ENCODE measurements around the gene CIPC.

The CIPC gene

DNA sequence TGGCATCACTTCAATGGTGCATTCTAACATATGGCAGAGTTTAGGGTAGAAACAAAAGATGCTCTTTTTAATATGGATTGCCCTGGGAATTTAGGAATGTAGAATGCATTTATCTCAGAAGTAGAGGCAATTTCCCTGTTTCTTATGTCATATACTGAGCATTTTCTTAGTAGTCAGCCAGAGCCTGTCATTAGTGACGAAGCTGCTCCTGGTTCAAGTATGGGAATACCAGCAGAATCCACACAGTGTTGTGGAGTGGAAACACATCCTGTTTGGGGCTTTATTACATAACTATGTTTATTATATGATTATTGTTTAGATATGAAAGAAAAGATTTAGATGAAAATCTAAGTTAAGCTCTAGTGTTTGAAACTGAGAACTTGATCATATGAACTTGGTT, 12.2 kb downstream of the CIPC start:
- Histone ChIP-seq H3K36me3 (ENCODE audit: control insufficient read depth, insufficient read depth, low read length) (peaks cover 19% of the 10 kb centered on the region), H3K4me3 (ENCODE audit: low read length) (no peak overlapping the region), H3K4me1 (ENCODE audit: control insufficient read depth, insufficient read depth, low read length) (peaks cover 21% of the 10 kb centered on the region), H3K27ac (ENCODE audit: low read depth, low read length) (peak overlapping the region; percentile 70), H3K9ac (ENCODE audit: low read length) (no peak overlapping the region), H3K27me3 (ENCODE audit: control insufficient read depth, insufficient read depth, low read length) (no peaks in the 10 kb centered on the region)

DNA sequence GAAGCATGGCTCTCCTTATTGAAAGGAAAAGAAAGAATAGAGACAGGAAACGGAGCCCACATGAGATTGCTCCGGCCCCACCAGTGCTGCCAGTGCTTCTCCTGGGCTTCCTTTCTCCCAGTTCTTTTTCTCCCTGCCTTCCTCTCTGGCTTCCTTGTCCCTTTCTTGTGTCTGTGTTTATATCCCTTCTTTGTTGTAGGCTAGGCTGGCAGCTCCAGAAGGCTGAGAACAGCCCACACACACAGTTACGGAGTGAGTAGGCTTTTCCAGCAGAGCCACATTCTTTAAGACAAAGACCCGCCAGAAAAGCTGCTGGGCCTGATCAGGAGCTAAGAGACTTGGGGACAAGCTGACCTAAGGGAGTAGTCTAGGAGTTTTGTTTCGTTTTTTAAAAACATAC, 13.0 kb downstream of the CIPC start:
- Histone ChIP-seq H3K36me3 (ENCODE audit: control insufficient read depth, insufficient read depth, low read length) (peaks cover 19% of the 10 kb centered on the region), H3K27ac (ENCODE audit: low read depth, low read length) (peak overlapping the region; percentile 70), H3K4me1 (ENCODE audit: control insufficient read depth, insufficient read depth, low read length) (peaks cover 14% of the 10 kb centered on the region), H3K27me3 (ENCODE audit: control insufficient read depth, insufficient read depth, low read length) (no peaks in the 10 kb centered on the region), H3K4me3 (ENCODE audit: low read length) (no peak overlapping the region), H3K9ac (ENCODE audit: low read length) (no peak overlapping the region)

DNA sequence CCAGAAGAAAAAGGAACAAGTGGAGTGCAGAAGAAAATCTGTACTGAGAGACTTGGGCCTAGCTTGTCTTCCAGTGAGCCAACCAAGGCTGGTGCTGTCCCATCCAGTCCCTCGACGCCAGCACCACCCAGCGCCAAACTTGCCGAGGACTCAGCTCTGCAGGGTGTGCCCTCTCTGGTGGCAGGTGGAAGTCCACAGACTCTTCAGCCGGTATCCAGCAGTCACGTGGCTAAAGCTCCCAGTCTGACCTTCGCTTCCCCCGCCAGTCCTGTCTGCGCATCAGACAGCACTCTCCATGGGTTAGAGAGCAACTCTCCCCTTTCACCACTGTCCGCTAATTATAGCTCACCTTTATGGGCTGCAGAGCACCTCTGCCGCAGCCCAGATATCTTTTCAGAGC, 15.6 kb downstream of the CIPC start:
- H3K36me3 ChIP-seq (ENCODE audit: control insufficient read depth, insufficient read depth, low read length), result peaks cover 26% of the 10 kb centered on the region
- H3K27me3 ChIP-seq (ENCODE audit: control insufficient read depth, insufficient read depth, low read length), result no peaks in the 10 kb centered on the region
- no peak overlapping the region for H3K4me3 ChIP-seq (ENCODE audit: low read length)
- peaks cover 14% of the 10 kb centered on the region for H3K4me1 ChIP-seq (ENCODE audit: control insufficient read depth, insufficient read depth, low read length)
- H3K27ac ChIP-seq (ENCODE audit: low read depth, low read length), result no peak overlapping the region
- no peak overlapping the region for H3K9ac ChIP-seq (ENCODE audit: low read length)

DNA sequence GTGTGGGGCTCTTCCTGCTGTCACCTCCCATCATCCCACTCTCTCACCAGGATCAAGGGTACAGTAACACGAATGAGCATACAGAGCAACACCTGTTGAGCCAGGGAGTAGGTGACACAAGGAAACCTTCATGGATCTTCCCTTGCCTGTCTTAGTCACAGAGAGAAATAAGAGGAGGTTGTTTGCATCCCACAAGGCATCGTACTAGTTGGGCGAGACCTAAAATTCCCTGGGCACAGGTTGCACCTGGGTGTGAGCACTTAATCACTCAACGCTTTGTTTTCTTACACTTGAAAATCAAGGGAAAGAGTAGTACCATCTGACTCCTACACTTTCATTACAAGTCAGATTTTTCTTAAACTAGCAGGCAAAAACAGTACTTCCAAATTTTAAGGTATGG, 16.6 kb downstream of the CIPC start:
- Histone ChIP-seq H3K9ac (ENCODE audit: low read length) (no peak overlapping the region), H3K4me3 (ENCODE audit: low read length) (no peak overlapping the region), H3K27me3 (ENCODE audit: control insufficient read depth, insufficient read depth, low read length) (no peaks in the 10 kb centered on the region), H3K27ac (ENCODE audit: low read depth, low read length) (no peak overlapping the region), H3K4me1 (ENCODE audit: control insufficient read depth, insufficient read depth, low read length) (peaks cover 14% of the 10 kb centered on the region), H3K36me3 (ENCODE audit: control insufficient read depth, insufficient read depth, low read length) (peaks cover 26% of the 10 kb centered on the region)

DNA sequence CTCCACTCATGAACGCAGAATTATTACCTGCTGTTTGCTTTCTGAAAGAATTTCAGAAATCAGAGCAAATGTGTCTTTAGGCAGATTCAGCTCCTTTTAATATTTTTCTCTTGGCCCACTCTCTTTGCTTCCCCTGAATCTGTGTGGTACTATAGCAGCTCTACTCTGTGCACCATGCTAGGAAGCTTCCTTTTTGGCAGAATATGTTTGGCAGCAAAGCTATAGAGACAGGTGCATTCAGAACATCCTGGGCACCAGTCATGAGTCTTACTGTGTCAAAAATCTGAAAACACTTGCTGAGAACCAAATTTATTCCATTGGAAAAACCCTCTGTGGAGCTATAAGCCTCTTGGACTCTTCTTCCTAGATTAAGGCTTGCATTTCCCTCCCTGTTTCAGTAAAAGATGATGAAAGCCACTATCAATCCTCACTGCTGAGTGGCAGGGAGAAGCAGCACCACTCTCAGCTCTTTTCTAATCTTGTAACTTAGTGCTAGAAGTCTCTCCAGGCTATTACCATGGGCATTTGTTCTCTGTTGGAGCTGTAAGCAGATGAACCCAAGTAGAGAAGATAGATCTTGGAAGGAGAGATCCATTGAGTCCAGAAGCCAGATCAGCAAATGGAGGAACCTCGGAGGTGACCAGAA, 18.2 kb downstream of the CIPC start:
- Histone ChIP-seq H3K9ac (ENCODE audit: low read length) (no peak overlapping the region), H3K27me3 (ENCODE audit: control insufficient read depth, insufficient read depth, low read length) (no peaks in the 10 kb centered on the region), H3K36me3 (ENCODE audit: control insufficient read depth, insufficient read depth, low read length) (peaks cover 28% of the 10 kb centered on the region), H3K4me3 (ENCODE audit: low read length) (no peak overlapping the region), H3K4me1 (ENCODE audit: control insufficient read depth, insufficient read depth, low read length) (peaks cover 8% of the 10 kb centered on the region), H3K27ac (ENCODE audit: low read depth, low read length) (no peak overlapping the region)

DNA sequence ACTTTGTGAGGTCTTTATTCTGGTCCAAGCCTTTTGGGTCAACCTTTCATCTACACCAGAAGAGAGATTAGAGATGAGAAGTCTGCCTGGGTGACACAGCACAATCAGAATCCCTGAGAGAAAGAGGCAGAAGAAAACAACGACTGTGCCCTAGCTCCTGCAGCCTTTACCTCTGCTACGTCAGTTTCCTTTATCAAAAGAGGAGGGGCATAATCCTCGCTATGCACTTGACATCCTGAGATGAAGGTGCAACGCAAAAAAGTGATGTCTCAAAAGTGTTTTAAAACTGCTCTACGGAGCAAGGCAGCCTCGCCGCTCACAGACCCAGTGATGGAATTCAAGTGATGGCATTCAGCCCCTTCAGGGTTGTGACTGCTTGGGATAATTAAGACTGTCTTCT, 21.8 kb downstream of the CIPC start:
- Histone ChIP-seq H3K4me3 (ENCODE audit: low read length) (no peak overlapping the region), H3K36me3 (ENCODE audit: control insufficient read depth, insufficient read depth, low read length) (peaks cover 11% of the 10 kb centered on the region), H3K4me1 (ENCODE audit: control insufficient read depth, insufficient read depth, low read length) (peaks cover 9% of the 10 kb centered on the region), H3K9ac (ENCODE audit: low read length) (no peak overlapping the region), H3K27me3 (ENCODE audit: control insufficient read depth, insufficient read depth, low read length) (no peaks in the 10 kb centered on the region), H3K27ac (ENCODE audit: low read depth, low read length) (peak overlapping the region; percentile 6)

DNA sequence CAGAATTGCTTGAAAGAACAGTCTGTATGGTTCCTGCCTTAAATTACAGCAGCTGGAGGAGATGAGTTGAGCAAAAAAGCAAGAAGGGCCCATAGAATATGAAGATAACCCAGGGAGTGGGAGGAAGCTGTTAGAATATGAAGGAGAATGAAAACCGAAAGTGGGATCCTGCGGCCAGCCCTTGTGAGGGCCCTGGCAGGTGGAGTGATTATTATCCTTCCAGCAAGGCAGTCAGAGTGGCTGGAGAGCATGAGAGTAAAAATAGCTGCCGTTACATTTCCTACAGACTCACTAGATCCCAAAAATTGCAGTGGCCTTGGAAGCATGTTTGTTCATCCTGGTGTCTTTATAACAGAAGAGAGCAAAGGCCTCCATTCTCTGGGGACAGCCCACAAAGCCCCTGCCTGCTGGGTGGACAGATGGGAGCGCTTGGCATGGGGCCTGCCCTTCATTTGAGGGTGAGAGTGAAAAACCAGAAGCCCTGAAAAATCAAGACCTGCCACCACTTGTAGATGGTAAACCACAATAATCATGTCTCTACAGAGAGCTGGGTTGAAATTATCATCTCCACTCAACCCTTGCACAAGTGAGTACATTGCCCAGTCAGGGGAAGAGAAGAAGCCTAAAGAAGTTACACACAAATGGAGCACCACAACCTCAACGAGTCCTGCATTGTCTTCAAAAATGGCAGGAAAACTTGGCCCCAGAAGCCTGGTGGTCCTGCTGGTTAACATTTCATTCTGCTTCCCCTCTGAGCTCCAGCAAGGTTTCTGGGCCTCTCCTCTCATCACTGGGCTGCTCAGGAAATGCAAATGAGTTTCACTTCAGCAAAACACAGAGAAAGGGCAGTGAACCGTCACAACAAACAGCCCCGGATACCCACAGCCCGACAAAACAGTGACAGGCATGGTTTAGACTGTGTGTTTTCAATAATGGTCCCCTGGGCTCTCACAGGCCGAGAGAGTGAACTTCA, 23.0 kb downstream of the CIPC start:
- Histone ChIP-seq H3K36me3 (ENCODE audit: control insufficient read depth, insufficient read depth, low read length) (peaks cover 9% of the 10 kb centered on the region), H3K4me3 (ENCODE audit: low read length) (no peak overlapping the region), H3K27me3 (ENCODE audit: control insufficient read depth, insufficient read depth, low read length) (peaks cover 2% of the 10 kb centered on the region), H3K9ac (ENCODE audit: low read length) (no peak overlapping the region), H3K27ac (ENCODE audit: low read depth, low read length) (peak overlapping the region; percentile 28), H3K4me1 (ENCODE audit: control insufficient read depth, insufficient read depth, low read length) (peaks cover 12% of the 10 kb centered on the region)

DNA sequence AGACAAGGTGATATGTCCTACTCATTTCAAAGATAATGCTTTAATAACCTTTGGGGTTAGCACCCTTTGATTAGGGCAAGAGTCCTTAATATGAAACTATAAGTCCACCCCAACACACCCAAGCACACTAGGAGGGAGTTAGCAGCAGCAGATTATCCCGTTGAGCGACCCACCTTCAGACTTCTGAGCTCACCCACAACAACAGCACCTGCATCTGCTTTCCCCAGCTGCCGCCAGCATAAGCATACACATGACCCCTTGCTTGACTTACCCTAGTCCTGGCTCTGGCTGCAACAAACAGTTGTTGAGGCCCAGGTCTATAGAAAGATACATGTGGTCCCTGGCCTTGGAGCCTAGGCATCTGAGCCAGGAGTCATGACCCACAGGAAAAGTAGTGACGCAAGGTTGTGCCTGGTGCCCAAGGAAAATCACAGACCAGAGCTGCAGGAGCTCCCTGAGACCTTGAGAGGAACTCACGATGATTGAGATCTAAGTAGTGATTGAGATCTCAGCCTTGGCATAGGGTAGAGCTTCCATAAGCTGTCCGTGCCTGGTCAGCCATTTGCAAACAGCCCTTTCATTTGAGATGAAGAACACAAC, 24.6 kb downstream of the CIPC start:
- peaks cover 3% of the 10 kb centered on the region for H3K36me3 ChIP-seq (ENCODE audit: control insufficient read depth, insufficient read depth, low read length)
- H3K9ac ChIP-seq (ENCODE audit: low read length), result no peak overlapping the region
- peaks cover 12% of the 10 kb centered on the region for H3K4me1 ChIP-seq (ENCODE audit: control insufficient read depth, insufficient read depth, low read length)
- H3K27me3 ChIP-seq (ENCODE audit: control insufficient read depth, insufficient read depth, low read length), result peaks cover 3% of the 10 kb centered on the region
- H3K4me3 ChIP-seq (ENCODE audit: low read length), result no peak overlapping the region
- H3K27ac ChIP-seq (ENCODE audit: low read depth, low read length), result no peak overlapping the region

DNA sequence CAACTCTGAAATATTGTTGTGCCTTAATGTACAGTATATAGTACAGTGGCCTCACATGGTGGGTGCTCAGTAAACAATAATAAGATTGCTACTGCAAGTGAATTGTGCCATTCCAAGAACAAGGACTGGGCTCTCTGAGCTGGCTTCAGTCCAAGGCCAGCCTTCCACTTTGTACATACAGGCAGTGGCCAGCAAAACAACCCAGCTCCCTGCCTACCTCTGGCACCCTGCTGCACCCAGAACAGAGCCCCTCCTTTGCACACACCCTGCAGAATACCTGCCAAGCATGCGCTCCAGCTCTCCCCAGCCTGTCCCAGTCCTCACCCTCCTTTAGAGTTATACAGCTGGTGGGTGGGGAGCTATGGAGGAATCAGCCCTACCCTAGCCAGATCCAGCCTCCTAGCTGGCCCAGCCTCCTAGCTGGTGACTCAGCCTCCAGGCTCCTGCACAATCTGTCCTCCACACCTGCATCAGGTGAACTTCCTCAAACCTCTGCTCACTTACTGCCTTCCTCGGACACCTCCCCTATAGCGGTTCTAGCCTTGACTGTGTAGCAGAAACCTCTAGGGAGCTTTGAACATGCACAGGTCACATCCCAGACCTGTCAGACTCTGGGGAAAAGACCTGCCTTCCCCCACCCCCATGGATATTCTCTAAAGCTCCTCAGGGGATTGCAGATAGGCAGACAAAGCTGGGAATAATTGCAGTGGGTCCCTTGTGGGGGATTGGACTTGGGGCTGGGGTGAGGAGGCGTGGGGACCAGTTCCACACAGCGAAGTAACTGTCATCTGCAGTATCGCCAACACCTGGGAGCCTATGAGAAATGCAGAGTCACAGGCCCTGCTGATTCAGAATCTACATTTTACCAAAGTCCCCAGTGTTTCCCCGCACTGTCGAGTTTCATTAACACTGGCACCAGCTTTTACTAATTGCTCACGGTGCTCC, 25.6 kb downstream of the CIPC start:
- Histone ChIP-seq H3K4me3 (ENCODE audit: low read length) (peak overlapping the region; percentile 73), H3K27ac (ENCODE audit: low read depth, low read length) (no peak overlapping the region), H3K4me1 (ENCODE audit: control insufficient read depth, insufficient read depth, low read length) (peaks cover 12% of the 10 kb centered on the region), H3K9ac (ENCODE audit: low read length) (no peak overlapping the region), H3K36me3 (ENCODE audit: control insufficient read depth, insufficient read depth, low read length) (peaks cover 3% of the 10 kb centered on the region), H3K27me3 (ENCODE audit: control insufficient read depth, insufficient read depth, low read length) (peaks cover 3% of the 10 kb centered on the region)

DNA sequence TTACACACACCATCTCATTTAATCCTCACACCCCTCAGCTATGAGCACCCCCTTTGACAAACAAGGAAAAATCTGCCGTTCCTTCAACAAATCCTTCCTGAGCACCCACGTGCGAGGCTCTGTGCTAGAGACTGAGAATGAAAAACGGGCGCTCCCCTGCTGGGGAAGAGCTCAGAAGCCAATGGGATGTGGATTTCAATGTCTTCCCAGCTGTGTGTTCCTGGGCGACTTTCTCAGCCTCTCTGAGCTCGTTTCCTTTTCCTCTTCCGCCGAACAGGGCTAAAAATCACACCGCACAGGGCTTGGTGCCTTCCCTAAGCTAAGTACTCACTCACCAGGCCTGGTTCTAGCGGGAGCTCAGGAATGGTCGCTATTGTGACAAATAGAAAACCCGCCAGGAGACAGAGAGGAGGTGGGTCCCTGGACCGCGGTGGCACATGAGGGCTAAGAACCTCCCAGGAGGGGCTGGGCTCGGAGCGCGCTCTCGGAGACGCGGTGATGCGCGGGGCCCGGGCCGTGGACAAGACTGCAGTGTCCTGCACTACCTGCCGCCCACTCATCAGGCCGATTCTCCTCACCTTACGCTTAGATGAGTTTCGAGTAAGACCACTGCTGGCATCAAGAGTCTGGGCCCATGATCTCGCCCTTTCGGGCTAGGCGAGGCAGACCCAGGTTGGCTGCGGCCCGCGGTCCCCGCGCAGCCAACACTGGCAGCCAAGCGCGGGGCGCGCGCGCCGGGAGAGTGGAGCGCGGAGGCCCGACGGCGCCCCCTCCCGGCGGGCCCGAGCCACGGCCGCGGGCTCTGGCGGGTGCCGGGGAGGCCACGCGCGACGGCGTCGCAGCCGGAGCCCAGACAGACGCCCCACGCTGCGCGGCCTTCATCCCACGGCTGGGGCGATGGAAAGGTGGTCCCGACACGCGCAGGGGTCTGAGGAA, 26.6 kb downstream of the CIPC start:
- H3K9ac ChIP-seq (ENCODE audit: low read length), result peak overlapping the region; percentile 22
- H3K27me3 ChIP-seq (ENCODE audit: control insufficient read depth, insufficient read depth, low read length), result peaks cover 3% of the 10 kb centered on the region
- peaks cover 3% of the 10 kb centered on the region for H3K36me3 ChIP-seq (ENCODE audit: control insufficient read depth, insufficient read depth, low read length)
- H3K4me1 ChIP-seq (ENCODE audit: control insufficient read depth, insufficient read depth, low read length), result peaks cover 12% of the 10 kb centered on the region
- no peak overlapping the region for H3K27ac ChIP-seq (ENCODE audit: low read depth, low read length)
- H3K4me3 ChIP-seq (ENCODE audit: low read length), result peak overlapping the region; percentile 73

DNA sequence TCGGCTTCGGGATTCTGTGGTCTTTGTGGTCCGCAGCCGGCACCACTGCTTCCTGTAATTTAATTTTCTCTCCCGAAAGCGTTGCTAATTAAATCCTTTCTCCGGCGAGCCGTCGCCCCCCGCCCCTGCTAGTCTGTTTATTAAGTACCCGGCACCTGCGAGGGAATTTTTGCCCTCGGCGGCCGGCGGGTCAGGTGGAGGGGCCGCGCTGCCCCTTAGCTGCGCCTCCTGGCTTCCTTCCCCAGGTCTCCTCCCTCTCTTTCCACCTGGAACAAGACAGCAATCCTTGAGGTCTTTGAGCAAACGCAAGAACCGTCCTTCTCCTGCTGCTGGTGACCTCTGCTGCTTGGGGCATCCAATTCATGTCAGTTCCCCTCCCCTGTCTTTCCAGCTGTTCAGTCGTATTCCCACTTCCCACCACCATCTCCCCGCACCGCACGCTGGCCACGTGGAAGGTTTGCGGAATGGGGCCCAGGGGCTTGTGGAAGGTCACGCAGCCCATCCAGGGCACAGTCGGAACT, 27.3 kb downstream of the CIPC start:
- H3K27ac ChIP-seq (ENCODE audit: low read depth, low read length), result no peak overlapping the region
- H3K27me3 ChIP-seq (ENCODE audit: control insufficient read depth, insufficient read depth, low read length), result peaks cover 3% of the 10 kb centered on the region
- H3K4me1 ChIP-seq (ENCODE audit: control insufficient read depth, insufficient read depth, low read length), result peaks cover 12% of the 10 kb centered on the region
- no peaks in the 10 kb centered on the region for H3K36me3 ChIP-seq (ENCODE audit: control insufficient read depth, insufficient read depth, low read length)
- H3K9ac ChIP-seq (ENCODE audit: low read length), result no peak overlapping the region
- peak overlapping the region; percentile 58 for H3K4me3 ChIP-seq (ENCODE audit: low read length)
